GM19351 (cell line): ENCODE results near the gene DMRTC1.
"Not testable (repeated sequence)": the region's sequence is repeated elsewhere in the genome, so short reads cannot be mapped to it uniquely, and the experiment has no call there.

ENCODE experiments used
- ATAC-seq: cut with Tn5 transposase; IDR thresholded peaks from one replicate; pipeline ENCODE4 v1.9.1; 2021; ENCODE audit warnings: mild to moderate bottlenecking, moderate library complexity; ENCODE audit not compliant: unreplicated experiment

Gene DMRTC1, protein sequence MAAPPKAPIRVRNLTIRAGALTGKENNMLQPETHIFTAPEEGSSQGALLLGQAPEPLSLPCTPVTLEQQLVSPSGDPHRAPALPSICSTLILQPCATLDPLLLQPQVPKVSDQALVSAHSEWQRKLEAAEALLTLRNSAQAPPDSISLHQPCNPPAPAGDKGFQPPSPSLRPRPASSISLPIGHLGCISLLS

DNA sequence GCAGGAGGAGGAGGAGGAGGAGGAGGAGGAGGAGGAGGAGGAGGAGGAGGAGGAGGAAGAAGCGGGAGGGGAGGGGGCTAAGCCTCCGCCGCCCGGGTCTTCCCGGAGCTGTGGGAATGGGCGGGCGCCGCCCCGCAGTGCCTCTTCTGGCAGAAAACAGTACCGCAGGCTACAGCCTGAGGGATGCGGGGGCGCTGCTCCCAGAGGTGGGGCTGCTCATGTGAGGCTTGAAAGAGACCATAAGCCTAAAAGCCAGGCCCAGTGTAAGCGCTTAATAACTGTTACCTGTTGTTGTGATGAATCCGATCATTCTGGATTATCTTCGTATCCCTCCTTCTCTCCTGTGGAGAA is at the start of gene DMRTC1:
Gene DMRTC1, minus strand, starts transcription at position 19 of the 351 bp plus-strand sequence. CDS start 68,143 bp downstream, outside the sequence.
- ATAC-seq, result peak; percentile 81

DNA sequence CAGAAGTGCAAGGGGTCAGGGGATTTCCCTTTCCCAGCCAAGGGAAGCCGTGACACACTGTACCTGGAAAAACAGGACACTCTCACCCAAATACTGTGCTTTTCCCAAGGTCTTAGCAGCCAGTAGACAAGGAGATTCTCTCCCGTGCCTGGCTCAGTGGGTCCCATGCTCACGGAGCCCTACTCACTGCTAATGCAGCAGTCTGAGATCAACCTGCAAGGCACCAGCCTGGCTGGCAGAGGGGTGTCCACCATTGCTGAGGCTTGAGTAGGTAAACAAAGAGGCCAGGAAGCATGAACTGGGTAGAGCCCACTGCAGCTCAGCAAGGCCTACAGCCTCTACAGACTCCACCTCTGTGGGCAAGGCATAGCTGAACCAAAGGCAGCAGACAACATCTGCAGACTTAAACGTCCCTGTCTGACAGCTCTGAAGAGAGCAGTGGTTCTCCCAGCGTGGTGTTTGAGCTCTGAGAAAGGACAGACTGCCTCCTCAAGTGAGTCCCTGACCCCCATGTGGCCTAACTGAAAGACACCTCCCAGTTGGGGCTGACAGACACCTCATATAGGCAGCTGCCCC is 37.3 kb upstream of the DMRTC1 start:
- ATAC-seq, result not testable (repeated sequence)

DNA sequence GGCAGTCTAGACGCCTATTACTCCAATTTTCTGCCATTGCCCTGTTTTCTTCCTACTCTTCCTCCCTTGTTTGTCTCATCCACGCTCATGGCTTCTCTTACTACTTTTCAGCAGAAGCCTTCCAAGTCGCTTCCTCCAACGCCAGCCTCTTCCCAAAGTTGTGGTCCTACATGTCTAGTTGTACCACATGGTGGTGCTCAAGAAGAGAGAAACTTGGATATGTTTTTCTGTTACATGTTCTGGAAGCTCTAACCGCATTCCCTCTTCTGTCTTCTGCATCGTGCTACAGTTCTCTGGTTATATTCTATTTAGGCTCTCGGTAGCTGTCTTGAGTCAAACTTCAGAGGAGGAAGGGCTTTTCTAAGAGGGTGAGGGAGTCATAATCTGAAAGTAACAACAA is 31.2 kb upstream of the DMRTC1 start:
- not testable (repeated sequence) for ATAC-seq

DNA sequence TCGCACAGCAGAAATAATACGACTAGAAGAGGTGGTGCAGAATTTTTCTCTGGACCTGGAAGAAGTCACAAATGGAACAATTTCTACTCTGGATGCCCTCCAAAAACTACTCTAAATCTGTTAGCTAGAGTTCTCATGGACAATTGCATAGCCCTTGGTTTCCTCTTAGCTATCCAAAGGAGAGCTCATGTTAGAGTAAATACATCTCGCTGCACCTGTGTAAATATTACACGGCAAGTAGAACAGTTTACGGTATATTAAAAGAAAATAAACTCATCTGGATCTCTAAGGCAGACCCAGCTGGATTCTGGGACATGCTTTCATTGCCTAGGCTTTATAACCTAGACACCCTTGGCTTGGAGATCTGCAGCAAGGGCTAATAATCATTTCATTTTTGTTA is 28.2 kb upstream of the DMRTC1 start:
- not testable (repeated sequence) for ATAC-seq

DNA sequence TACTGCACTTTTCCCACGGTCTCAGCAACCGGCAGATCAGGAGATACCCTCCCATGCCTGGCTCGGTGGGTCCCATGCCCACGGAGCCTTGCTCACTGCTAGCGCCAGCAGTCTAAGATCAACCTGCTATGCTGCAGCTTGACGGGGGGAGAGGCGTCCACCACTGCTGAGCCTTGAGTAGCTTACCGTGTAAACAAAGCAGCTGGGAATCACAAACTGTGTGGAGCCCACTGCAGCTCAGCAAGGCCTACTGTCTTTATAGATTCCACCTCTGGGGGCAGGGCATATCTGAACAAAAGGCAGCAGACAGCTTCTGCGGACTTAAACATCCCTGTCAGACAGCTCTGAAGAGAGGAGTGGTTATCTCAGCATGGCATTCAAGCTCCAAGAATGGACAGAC is 16.3 kb upstream of the DMRTC1 start:
- ATAC-seq, result not testable (repeated sequence)

DNA sequence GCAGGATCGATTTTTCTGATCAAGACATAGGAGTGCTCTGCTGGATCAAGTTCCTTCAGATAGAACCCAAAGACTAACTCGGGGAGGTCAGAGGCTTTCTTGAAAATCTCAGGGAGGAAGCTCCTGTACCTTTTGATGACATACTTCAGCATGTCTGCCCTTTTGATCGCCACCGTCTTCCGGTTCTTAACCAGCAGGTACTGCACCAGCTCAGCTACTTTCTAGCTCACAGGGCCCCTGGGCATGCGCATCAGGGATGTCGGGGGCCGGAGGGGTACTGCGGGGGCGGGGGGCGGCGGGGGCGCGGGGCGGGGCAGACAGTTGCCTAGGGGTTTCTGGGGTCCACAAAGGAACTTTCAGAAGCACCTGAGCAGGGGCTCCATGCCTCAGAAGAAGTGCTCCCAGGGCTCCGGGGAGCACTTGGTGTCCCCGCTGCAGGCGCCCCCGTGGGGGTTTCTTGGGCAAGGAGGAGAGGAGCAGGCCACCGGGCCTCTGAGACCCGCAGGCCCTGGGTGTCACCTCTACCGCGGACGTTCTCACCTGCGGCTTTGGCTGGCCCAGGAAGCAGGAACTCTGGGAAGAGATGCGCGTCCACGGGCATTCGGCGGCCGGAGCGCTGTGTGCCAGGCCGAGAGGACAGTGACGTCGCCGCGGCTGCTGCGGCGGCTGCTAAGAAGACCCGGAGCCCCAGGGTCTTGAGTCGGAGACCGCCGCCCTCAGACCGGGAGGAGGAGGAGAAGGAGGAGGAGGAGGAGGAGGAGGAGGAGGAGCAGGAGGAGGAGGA is 410 bp downstream of the DMRTC1 start:
- ATAC-seq, result peak; percentile 76

DNA sequence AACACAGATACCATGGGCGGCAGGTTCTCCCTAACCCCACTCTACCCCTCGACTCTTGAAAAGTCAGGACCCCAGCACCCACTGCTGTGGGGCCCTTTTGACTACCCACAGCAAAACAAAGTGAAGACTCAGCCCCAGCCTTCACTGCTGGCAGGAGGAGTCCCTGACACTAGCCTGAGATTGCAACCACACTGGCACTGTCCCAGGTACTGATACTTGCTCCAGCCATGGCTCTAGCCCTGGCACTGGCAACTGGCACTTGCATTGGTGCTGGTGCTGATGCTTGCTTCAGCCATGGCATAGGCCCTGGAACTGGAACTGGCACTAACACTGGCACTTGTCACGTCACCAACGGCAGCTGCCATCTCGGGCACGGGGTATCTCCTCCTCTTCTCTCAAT is 1.4 kb downstream of the DMRTC1 start:
- not testable (repeated sequence) for ATAC-seq

DNA sequence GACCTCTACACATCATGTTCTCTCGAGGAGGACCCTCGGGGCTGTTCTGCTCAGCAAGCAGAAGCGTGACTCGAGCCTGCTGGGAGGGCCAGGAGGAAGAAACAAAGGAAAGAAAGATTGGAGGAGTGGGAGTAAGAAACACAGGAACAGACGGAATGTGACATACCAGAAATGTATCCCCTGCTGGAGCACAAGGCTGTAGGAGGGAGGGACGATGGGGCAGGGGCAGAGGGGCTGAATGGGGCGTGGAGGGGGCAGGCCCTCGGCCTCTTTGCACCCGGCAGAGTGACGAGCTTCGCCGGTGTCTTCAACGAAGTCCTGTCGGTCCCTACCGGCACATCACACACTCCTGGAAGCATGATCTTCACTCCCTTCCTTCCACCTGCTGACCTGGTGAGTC is 5.7 kb downstream of the DMRTC1 start, which contains the start of gene FAM236A:
Gene FAM236A, plus strand, starts transcription at position 301 of the 400 bp plus-strand sequence. Its CDS starts 57 bp downstream, at position 358.
- ATAC-seq, result not testable (repeated sequence)

DNA sequence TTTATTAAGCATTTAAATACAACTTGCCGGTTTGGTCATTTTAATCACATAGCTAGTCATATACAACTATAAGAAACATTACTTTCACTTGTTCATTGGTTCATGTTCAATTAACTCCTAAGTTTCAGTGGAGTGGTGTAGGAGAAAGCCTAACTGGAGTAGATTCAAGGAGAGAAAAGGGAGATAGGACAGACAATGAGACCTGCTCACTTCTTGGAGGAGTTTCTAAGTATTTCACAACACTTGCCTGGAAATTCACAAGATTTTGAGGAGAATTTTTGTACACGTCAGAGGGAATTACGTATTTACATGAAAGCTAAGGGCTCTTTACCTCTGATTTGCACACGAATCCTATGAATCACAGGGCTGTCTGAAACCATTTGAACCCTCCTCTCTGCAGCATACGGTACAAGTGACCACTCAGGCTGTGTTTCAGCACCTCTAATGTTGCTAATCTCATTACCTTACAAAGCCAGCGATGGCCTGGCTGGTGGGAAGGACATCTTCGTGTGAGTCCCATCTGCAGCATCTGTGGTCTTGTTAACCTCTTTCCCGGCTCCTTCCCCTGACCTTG is 6.7 kb downstream of the DMRTC1 start:
- ATAC-seq, result not testable (repeated sequence)

DNA sequence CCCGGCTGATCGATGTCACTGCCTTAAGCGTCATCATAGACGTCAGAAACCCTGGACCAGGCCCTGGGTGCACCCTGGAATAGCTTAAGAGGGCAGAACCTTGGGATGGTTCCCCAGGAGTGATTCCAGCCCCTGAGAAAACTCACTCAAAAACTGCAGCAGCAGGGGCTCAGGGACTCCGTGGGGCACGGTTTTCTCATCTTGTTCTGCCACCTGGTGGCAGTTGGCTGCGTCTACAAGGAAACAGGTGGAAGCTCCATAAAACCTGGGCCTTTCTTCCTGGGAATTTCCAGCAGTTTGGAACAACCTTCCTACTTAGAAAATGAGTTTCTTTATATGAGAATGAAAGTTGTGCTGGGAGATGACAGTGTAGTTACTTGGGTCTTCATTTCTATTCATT is 7.2 kb downstream of the DMRTC1 start:
- ATAC-seq, result not testable (repeated sequence)

DNA sequence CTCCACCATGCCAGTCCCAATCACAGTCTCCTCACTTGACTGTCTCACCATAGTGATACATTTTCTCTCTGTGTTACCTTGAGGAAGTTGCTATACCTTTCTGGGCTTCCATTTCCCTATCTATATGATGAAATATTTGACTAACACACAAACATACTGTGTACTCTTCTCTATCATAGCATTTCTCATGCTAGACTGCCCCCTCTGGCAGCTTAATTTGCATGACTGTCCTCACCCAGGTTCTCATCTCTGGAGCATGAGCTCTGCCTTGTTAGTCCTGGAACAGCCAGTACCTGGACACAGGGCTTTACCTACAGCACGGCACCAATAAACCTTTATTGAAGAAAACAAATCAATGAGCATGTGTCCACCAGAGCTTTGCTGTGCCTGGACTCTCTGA is 11.4 kb downstream of the DMRTC1 start:
- not testable (repeated sequence) for ATAC-seq

DNA sequence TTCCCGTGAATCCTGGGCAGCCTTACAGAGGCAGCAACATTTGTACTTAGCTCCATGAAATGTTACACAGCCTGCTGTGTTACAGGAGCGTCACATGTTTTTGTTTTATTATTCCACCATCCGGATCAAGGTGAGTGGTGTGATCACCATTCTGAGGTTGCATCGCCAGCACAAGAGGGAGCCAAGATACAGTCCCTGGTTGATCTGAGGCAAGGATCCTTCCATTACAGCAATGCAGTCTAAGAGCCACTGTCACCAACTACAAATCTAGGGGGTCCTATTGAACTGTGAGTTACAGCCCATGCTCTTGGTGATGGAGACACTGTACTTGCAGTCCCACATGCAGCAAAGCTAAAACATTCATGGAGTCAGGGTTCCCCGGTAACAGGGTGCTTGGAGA is 27.5 kb downstream of the DMRTC1 start:
- not testable (repeated sequence) for ATAC-seq

DNA sequence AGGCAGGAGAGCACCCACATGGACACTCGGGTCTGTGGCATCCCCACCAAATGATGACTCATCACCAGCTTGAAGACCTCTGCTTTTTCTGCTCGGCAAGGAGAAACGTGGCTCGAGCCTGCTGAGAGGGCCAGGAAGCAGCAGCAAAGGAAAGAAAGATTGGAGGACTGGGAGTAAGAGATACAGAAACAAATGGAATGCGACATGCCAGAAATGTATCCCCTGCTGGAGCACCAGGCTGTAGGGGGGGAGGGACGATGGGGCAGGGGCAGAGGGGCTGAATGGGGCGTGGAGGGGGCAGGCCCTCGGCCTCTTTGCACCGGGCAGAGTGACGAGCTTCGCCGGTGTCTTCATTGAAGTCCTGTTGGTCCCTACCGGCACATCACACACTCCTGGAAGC is 31.3 kb downstream of the DMRTC1 start, which contains the start of gene FAM236C:
Gene FAM236C, plus strand, starts transcription at position 301 of the 400 bp plus-strand sequence. CDS start 100 bp downstream, outside the sequence.
- ATAC-seq, result not testable (repeated sequence)

DNA sequence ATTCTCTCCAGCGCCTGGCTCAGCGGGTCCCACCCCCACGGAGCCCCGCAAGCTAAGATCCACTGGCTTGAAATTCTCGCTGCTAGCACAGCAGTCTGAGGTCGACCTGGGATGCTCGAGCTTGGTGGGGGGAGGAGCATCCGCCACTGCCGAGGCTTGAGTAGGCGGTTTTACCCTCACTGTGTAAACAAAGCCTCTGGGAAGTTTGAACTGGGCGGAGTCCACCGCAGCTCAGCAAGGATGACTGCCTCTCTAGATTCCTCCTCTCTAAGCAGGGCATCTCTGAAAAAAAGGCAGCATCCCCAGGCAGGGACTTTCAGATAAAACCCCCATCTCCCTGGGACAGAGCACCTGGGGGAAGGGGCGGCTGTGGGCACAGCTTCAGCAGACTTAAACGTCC is 53.9 kb downstream of the DMRTC1 start:
- ATAC-seq, result not testable (repeated sequence)

DNA sequence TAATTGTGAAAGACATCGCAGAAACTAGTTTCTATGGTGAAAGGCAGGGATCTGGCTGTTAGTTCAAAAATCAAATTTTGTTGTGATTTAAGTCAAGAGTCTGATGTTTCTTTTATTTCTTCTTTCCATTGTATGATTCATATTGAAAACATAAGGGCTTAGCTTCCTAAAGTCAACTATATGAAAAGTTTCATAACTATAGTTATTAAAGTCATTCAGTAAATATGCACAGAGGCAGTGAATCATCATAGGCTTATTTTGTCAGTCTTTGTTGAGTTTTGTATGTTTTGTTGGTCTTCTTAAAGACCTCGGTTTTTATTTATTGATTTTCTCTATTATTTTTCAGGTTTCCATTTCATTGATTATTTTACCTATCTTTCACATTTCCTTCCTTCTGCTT is 60.7 kb downstream of the DMRTC1 start:
- not testable (repeated sequence) for ATAC-seq

DNA sequence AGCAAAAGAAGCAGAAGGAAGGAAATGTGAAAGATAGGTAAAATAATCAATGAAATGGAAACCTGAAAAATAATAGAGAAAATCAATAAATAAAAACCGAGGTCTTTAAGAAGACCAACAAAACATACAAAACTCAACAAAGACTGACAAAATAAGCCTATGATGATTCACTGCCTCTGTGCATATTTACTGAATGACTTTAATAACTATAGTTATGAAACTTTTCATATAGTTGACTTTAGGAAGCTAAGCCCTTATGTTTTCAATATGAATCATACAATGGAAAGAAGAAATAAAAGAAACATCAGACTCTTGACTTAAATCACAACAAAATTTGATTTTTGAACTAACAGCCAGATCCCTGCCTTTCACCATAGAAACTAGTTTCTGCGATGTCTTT is 106.1 kb downstream of the DMRTC1 start:
- not testable (repeated sequence) for ATAC-seq

DNA sequence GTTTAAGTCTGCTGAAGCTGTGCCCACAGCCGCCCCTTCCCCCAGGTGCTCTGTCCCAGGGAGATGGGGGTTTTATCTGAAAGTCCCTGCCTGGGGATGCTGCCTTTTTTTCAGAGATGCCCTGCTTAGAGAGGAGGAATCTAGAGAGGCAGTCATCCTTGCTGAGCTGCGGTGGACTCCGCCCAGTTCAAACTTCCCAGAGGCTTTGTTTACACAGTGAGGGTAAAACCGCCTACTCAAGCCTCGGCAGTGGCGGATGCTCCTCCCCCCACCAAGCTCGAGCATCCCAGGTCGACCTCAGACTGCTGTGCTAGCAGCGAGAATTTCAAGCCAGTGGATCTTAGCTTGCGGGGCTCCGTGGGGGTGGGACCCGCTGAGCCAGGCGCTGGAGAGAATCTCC is 112.9 kb downstream of the DMRTC1 start:
- not testable (repeated sequence) for ATAC-seq
